ENCODE data around the gene HOXD8.

The HOXD8 gene

GRCh38 chr2:176112375-176113302, 16.9 kb upstream of the HOXD8 start:
- DNase-seq (ENCODE audit: low read depth): no peak
- no peak overlapping the region for H3K4me3 ChIP-seq (ENCODE audit: low read depth, low read length)

GRCh38 chr2:176114120-176114929, 15.2 kb upstream of the HOXD8 start:
- no peak for TF ChIP-seq CTCF (IDR thresholded peaks at IDR 0.05; ENCODE audit: insufficient read depth, low read depth, low read length, missing control alignments)
- H3K4me3 ChIP-seq (ENCODE audit: low read depth, low read length): no peak overlapping the region
- DNase-seq (ENCODE audit: low read depth): no peak

More at GRCh38 chr2:176112375-176113302, 16.9 kb upstream of the HOXD8 start:
- no peak for TF ChIP-seq CTCF (IDR thresholded peaks at IDR 0.05; ENCODE audit: insufficient read depth, low read depth, low read length, missing control alignments)

GRCh38 chr2:176114930-176115625, 14.4 kb upstream of the HOXD8 start:
- no peak for TF ChIP-seq CTCF (IDR thresholded peaks at IDR 0.05; ENCODE audit: insufficient read depth, low read depth, low read length, missing control alignments)
- DNase-seq (ENCODE audit: low read depth): no peak
- H3K4me3 ChIP-seq (ENCODE audit: low read depth, low read length): no peak overlapping the region

- no peak within 1 kb of the TSS for H3K4me3 ChIP-seq (ENCODE audit: low read depth, low read length)
- DNase-seq (ENCODE audit: low read depth): no peak
- no peak for TF ChIP-seq CTCF (IDR thresholded peaks at IDR 0.05; ENCODE audit: insufficient read depth, low read depth, low read length, missing control alignments)
Measured at GRCh38 chr2:176115883-176116813, 13.4 kb upstream of the HOXD8 start, which contains the start of gene HOXD10. TSS of gene HOXD10 (plus strand) at chr2:176116778. CDS start at chr2:176116834, 56 bp downstream.

GRCh38 chr2:176117162-176117822, 12.2 kb upstream of the HOXD8 start:
- TF ChIP-seq CTCF (IDR thresholded peaks at IDR 0.05; ENCODE audit: insufficient read depth, low read depth, low read length, missing control alignments): no peak
- no peak for DNase-seq (ENCODE audit: low read depth)
- no peak overlapping the region for H3K4me3 ChIP-seq (ENCODE audit: low read depth, low read length)
